ENCODE results near the gene FBXL15.

DNA sequence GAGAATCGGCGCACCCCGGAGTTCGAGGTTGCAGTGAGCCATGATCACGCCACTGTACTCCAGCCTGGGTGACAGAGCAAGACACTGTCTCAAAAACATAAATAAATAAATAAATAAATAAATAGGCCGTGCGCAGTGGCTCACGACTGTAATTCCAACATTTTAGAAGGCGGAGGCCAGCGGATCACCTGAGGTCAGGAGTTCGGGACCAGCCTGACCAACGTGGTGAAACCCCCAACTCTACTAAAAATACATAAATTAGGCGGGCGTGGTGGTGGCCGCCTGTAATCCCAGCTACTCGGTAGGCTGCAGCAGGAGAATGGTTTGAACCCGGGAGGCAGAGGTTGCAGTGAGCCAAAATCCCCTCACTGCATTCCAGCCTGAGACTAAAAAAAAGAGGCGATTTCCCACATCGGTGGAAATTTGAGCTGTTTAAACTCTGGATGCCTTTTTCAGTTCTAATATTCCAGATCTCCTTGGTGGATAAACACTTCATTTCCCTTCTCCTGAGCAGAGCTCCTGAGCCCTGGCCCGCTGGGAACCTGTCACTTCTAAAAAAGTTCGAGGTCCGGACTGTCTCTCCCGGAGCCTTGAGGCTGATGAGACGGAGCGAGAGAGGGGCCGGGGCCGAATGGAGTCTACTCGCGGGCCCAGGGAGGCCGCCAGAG, 27.1 kb upstream of the FBXL15 start:
- TF ChIP-seq, protein P1, sequence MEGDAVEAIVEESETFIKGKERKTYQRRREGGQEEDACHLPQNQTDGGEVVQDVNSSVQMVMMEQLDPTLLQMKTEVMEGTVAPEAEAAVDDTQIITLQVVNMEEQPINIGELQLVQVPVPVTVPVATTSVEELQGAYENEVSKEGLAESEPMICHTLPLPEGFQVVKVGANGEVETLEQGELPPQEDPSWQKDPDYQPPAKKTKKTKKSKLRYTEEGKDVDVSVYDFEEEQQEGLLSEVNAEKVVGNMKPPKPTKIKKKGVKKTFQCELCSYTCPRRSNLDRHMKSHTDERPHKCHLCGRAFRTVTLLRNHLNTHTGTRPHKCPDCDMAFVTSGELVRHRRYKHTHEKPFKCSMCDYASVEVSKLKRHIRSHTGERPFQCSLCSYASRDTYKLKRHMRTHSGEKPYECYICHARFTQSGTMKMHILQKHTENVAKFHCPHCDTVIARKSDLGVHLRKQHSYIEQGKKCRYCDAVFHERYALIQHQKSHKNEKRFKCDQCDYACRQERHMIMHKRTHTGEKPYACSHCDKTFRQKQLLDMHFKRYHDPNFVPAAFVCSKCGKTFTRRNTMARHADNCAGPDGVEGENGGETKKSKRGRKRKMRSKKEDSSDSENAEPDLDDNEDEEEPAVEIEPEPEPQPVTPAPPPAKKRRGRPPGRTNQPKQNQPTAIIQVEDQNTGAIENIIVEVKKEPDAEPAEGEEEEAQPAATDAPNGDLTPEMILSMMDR (conservative IDR thresholded peaks at IDR 0.05; ENCODE audit: low read depth in 2 of 2), result peak in 1 of 2 experiments; percentile 85; a peak in 2 of 4 replicates
- TF ChIP-seq EZH2 (IDR thresholded peaks at IDR 0.05; ENCODE audit: low read depth, unreplicated experiment) (no peak), POLR2AphosphoS5 (IDR thresholded peaks at IDR 0.05; ENCODE audit: low read depth) (no peak)
